ENCODE results near the gene RASSF3.

GRCh38 chr12:64595863-64596793, 14.2 kb upstream of the RASSF3 start:
- TF ChIP-seq EZH2phosphoT487 (IDR thresholded peaks at IDR 0.05; ENCODE audit: borderline replicate concordance, low read length) (no peak), EZH2 (IDR thresholded peaks at IDR 0.05; ENCODE audit: low read length, unreplicated experiment) (no peak)
- TF ChIP-seq, protein P1, sequence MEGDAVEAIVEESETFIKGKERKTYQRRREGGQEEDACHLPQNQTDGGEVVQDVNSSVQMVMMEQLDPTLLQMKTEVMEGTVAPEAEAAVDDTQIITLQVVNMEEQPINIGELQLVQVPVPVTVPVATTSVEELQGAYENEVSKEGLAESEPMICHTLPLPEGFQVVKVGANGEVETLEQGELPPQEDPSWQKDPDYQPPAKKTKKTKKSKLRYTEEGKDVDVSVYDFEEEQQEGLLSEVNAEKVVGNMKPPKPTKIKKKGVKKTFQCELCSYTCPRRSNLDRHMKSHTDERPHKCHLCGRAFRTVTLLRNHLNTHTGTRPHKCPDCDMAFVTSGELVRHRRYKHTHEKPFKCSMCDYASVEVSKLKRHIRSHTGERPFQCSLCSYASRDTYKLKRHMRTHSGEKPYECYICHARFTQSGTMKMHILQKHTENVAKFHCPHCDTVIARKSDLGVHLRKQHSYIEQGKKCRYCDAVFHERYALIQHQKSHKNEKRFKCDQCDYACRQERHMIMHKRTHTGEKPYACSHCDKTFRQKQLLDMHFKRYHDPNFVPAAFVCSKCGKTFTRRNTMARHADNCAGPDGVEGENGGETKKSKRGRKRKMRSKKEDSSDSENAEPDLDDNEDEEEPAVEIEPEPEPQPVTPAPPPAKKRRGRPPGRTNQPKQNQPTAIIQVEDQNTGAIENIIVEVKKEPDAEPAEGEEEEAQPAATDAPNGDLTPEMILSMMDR (conservative IDR thresholded peaks at IDR 0.05; ENCODE audit: low read depth, low read length) = no peak
